Embryonic facial prominence (tissue), 1 donor: Measurements from ENCODE around the gene LRRC4C.

Experiments
- DNase-seq: peaks from one replicate; pipeline ENCODE4 v3.0.0-alpha.2; 2016; ENCODE audit errors: extremely low spot score

Gene LRRC4C

GRCh38 chr11:41328324-41328723 lies 131.1 kb downstream of the LRRC4C start:
- no peak for DNase-seq

- no peak for DNase-seq
These were observed 136.0 kb downstream of the LRRC4C start for GRCh38 chr11:41323446-41323845.

GRCh38 chr11:41320653-41321052 lies 138.8 kb downstream of the LRRC4C start:
- DNase-seq, result no peak

- no peak for DNase-seq
These were observed 139.2 kb downstream of the LRRC4C start for GRCh38 chr11:41320238-41320637.

DNA sequence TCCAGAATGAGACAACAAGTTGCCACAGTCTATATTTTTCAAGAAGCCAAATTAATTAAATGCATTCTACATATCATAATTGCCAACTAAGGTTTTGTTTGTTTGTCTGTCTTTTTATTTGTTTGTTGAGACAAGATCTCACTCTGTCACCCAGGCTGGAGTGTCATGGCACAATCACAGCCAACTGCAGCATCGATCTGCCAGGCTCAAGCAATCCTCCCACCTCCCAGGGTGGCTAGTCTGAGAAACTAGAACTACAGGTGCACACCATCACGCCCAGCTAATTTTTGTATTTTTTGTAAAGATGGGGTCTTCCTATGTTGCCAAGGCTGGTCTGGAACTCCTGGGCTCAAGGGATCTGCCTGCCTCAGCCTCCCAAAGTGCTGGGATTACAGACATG lies 140.0 kb downstream of the LRRC4C start:
- no peak for DNase-seq

DNA sequence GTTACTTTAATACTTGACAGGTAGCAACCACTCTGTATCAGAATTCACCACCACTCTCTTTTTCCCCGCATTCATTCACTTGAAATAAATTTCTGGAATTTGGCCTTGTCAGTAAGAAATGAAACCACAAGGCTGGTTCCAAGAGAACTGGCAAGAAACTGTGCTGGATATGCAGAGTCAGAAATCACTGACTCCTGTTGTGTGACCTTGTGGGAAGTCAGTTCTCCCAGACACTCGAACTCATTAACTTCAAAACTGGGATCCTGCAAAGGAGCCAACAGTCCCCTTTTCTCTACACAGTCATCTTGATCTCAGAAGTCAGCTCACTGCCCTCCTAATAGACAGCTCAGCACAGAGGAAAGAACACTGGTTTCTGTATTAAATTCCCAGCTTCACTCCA lies 142.7 kb downstream of the LRRC4C start:
- no peak for DNase-seq

DNA sequence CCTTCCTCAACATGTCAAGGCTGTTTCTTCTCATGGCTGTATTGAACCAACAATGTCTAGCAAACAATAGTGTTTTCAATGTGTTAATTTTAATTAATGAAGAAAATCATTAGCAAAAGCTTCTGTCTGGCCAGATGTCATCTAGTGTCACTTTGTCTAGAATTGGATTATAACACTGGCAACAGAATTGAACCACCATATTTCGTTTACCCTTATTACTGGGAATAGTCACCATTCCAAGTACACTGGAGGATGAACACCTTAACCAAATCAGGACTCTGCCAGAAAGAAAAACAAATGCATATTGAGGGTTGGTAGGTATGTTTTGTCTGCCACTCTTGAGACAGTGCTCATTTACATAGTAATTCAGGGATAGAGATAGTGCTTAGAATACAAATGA lies 146.2 kb downstream of the LRRC4C start:
- DNase-seq, result no peak

DNA sequence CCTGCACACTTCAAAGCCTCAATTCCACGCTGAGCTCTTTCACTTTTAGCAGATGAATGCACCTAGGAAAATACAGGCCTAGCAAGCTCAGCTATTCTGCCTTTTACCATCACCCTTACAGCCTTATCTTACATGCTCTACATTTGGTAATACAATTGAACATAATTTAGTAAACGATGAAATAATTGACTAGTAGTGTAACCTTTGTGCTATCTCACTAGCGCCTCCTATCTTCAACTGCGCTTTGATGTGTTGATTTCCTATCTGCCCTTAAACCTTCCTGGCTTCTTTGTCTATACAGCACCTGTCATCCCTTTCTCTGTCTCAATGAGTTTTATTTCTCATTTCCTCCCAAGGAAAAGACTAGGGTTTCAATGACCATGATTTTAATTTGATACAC lies 149.7 kb downstream of the LRRC4C start:
- no peak for DNase-seq

GRCh38 chr11:41309111-41309522 lies 150.3 kb downstream of the LRRC4C start:
- DNase-seq, result no peak

GRCh38 chr11:41308286-41308685 lies 151.2 kb downstream of the LRRC4C start:
- no peak for DNase-seq

- DNase-seq, result no peak
These were observed 152.0 kb downstream of the LRRC4C start for GRCh38 chr11:41307296-41308080.

- no peak for DNase-seq
These were observed 153.0 kb downstream of the LRRC4C start for GRCh38 chr11:41306431-41306830.

DNA sequence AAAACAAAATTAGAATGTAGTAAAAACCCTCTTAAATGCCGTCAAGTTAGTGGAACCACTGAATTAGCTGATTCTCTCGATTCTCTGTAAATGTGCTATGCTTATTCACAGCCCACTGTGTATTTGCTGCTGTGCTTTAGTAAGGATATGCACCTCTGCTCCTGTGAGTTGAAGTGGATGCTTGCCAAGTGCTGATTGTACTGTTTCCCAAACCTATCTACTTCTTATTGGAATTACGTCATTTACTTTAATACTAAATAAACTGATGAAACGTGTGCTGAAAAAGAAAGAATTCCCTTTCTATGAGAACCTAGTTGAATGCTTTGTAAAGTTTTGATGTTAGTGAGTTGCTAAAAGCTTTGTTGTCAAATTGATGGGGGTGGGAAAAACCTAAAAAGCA lies 158.4 kb downstream of the LRRC4C start:
- no peak for DNase-seq

- DNase-seq, result no peak
These were observed 170.0 kb downstream of the LRRC4C start for GRCh38 chr11:41289408-41289807.

GRCh38 chr11:41286751-41287150 lies 172.7 kb downstream of the LRRC4C start:
- DNase-seq, result no peak

GRCh38 chr11:41284354-41284753 lies 175.1 kb downstream of the LRRC4C start:
- no peak for DNase-seq

GRCh38 chr11:41283191-41283930 lies 176.1 kb downstream of the LRRC4C start:
- no peak for DNase-seq

DNA sequence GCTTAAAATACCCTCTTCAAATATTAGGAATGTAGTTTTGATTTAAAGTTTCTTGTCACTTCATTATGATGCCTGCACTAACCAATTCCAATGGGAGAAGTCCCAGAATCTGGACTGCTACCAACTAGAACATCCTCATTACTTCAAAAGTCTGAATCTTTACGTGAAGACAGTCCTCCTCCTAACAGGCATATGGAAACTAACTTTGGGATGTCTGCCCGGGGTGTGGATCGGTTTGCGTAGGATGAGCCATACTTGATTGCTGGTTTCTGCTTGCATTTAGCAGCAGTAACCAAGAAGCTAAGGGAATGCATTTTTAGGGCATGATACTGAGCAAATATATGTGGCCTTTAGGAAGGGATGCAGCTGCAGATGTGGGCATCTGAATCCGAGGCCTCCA lies 177.1 kb downstream of the LRRC4C start:
- DNase-seq, result no peak

- DNase-seq, result no peak
These were observed 178.2 kb downstream of the LRRC4C start for GRCh38 chr11:41281131-41281742.

GRCh38 chr11:41274831-41275230 lies 184.6 kb downstream of the LRRC4C start:
- no peak for DNase-seq

DNA sequence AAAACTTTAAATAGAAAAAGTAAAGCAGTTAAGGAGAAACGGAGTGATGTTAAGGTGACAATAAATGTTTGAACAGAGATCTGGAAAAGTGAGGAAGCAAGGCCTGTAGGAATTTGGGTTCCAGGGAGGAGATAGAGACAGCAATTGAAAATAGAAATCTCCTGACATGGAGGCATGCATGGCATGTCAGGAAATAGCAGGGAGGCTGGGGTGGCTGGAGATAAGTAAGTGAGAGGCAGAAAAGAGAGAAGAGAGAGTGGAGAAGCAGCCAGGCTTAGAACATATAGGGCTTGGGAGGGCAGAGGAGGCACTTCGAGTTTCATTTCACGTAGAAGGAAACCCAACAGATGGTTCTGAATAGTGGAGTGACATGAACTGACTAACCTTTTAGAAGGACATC lies 185.5 kb downstream of the LRRC4C start:
- DNase-seq, result no peak

DNA sequence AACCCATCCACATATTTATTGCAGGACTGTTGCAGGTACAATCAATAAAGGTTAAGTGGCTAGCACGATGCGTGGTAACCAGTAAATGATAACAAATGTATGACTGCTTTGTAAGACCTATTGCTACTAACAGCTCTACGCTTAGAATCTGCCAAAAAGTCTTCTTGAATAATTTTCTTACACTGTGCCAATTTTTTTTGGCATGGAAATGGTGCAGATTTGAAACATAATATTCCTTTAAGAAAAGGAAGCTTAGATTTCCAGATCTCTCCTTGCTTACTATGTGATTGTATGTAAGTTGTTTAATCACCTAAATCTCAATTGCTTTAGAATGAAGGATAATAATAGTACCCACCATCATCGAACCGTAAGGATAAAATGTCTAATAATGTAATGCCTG lies 192.0 kb downstream of the LRRC4C start:
- no peak for DNase-seq

DNA sequence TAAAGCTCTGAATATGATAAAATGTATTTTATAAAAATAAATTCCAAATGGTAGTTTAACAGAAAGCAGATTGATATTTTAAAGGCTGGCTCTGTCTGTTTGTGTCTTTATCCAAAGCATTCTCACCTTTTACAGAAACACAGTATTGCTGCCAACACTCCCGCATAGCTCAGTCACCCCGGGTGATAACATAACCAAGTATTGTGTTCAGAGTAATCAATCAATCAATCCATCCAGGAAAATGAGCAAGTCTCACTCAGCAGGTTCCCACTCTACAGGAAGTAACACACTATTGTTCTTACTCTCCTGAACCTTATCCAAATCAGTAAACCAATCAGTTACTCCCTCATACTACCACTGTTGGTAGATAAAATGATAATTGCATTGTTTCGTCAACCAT lies 203.4 kb downstream of the LRRC4C start:
- no peak for DNase-seq
